Measurements from ENCODE around the gene CEP135. TPM values are rescaled to one million over a fixed set of nuclear protein-coding genes. Genes with fewer than 3 reads are reported as not detected.

CEP135 gene
- total RNA-seq, 1 experiment from 2014 or later, result 19.1 TPM

DNA sequence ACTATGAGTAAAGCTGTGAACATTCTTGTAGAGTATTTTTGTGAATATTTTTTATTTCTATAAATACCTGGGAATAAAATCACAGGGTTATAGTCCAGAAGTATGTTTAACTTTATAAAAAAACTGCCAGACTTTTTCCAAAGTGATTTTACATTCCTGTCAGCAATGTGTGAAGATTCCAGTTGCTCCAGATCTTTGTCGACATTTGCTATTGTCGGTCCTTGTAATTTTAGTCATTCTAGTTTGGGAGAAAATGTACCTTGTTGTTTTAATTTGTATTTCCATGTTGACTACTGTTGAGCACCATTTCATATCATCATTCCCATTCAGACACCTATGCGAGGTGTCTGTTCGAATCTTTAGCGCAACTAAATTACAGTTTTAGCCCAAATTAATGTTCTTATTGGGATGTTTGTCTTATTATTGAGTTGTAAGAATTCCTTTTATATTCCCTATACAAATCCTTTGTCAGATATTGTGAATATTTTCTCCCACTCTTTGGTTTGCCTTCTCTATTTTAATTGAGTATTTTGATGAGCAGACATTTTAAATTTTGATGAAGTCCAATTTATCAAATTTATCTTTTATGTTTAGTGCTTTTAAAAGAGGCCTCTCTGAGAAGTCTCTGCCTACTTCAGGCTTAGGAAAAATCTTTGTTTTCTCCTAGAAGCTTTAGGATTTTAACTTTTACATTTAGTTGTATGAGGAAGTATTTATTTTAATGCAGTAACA, 2.6 kb downstream of the CEP135 start:
- CTCF ChIA-PET, result no interaction called here
- peaks cover 33% of the 10 kb centered on the region for H3K79me2 ChIP-seq (ENCODE audit: low read length)
- no peak overlapping the region for H3K4me3 ChIP-seq (ENCODE audit: low read length)
- POLR2A ChIA-PET (ENCODE audit: unreplicated experiment), result no interaction called here
- H3K9me2 ChIP-seq (replicated peaks; ENCODE audit: low read length), result no peaks in the 10 kb centered on the region
- H2AFZ ChIP-seq (ENCODE audit: low read length), result no peak overlapping the region
- peaks cover 30% of the 10 kb centered on the region for H3K4me1 ChIP-seq (ENCODE audit: insufficient read depth, low read length)
- no peaks in the 10 kb centered on the region for H3K9me3 ChIP-seq (ENCODE audit: low read length)
- intact Hi-C loops (cut with micrococcal nuclease), result no loop called here
- H3K4me2 ChIP-seq (ENCODE audit: low read length), result peak overlapping the region; percentile 96; the same call in 1 of the 2 replicates
- H3F3A ChIP-seq (ENCODE audit: low read length, unreplicated experiment), result peaks cover 4% of the 10 kb centered on the region
- no peak overlapping the region for H3K27ac ChIP-seq (ENCODE audit: low read length)
- no peaks in the 10 kb centered on the region for H4K20me1 ChIP-seq (ENCODE audit: low read length)
- no peak overlapping the region for H3K9ac ChIP-seq (ENCODE audit: low read length)
- peaks cover 26% of the 10 kb centered on the region for H3K36me3 ChIP-seq (ENCODE audit: low read depth, low read length)
- no peaks in the 10 kb centered on the region for H3K27me3 ChIP-seq (ENCODE audit: low read length)
- no TSS peak for BruUV-seq (replicated peaks)
- ATAC-seq (no peak), DNase-seq (no peak)
- TF ChIP-seq, protein P1, sequence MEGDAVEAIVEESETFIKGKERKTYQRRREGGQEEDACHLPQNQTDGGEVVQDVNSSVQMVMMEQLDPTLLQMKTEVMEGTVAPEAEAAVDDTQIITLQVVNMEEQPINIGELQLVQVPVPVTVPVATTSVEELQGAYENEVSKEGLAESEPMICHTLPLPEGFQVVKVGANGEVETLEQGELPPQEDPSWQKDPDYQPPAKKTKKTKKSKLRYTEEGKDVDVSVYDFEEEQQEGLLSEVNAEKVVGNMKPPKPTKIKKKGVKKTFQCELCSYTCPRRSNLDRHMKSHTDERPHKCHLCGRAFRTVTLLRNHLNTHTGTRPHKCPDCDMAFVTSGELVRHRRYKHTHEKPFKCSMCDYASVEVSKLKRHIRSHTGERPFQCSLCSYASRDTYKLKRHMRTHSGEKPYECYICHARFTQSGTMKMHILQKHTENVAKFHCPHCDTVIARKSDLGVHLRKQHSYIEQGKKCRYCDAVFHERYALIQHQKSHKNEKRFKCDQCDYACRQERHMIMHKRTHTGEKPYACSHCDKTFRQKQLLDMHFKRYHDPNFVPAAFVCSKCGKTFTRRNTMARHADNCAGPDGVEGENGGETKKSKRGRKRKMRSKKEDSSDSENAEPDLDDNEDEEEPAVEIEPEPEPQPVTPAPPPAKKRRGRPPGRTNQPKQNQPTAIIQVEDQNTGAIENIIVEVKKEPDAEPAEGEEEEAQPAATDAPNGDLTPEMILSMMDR (conservative IDR thresholded peaks at IDR 0.05; ENCODE audit: low read depth, low read length), result no peak
- TF ChIP-seq EZH2phosphoT487 (IDR thresholded peaks at IDR 0.05; ENCODE audit: borderline replicate concordance, low read length) (no peak), EZH2 (IDR thresholded peaks at IDR 0.05; ENCODE audit: low read length, unreplicated experiment) (no peak)

DNA sequence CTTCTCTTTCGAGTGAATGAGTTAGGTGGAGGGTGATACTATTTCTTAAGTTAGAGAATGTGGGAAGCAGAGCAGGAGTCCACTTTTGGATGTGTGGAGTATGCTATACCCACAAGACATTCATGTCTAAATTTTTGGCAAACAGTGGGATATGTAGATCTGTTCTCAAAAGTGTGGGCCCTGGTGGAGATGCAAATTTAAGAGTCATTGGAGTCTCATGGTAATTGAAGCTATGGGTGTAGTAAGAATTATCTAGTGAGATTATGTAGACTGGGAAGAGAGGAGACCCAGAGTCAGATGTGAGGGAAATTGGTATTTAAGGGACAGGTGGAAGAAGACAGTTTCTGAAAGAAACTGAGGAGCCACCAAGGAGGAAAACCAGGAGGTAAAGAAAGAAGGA, 7.0 kb downstream of the CEP135 start:
- Histone ChIP-seq H3K79me2 (ENCODE audit: low read length) (peaks cover 18% of the 10 kb centered on the region), H3K4me2 (ENCODE audit: low read length) (no peak overlapping the region), H3K4me3 (ENCODE audit: low read length) (no peak overlapping the region), H3K36me3 (ENCODE audit: low read depth, low read length) (peaks cover 45% of the 10 kb centered on the region), H3K9ac (ENCODE audit: low read length) (no peak overlapping the region), H3K27me3 (ENCODE audit: low read length) (no peaks in the 10 kb centered on the region), H4K20me1 (ENCODE audit: low read length) (no peaks in the 10 kb centered on the region), H3K9me2 (replicated peaks; ENCODE audit: low read length) (no peaks in the 10 kb centered on the region), H3K27ac (ENCODE audit: low read length) (no peak overlapping the region), H3K4me1 (ENCODE audit: insufficient read depth, low read length) (peaks cover 7% of the 10 kb centered on the region), H2AFZ (ENCODE audit: low read length) (no peak overlapping the region), H3K9me3 (ENCODE audit: low read length) (no peaks in the 10 kb centered on the region), H3F3A (ENCODE audit: low read length, unreplicated experiment) (no peaks in the 10 kb centered on the region)
- ChIA-PET POLR2A (ENCODE audit: unreplicated experiment) (interaction anchor here (0.5 kb wide), 1 partner anchor 21 kb away, joined by 6 read pairs; no protein-coding TSS in a partner anchor), CTCF (interaction anchor here (1.4 kb wide), 1 partner anchor 8 kb away, joined by 4 read pairs; no protein-coding TSS in a partner anchor)
- DNase-seq (no peak), ATAC-seq (no peak)
- TF ChIP-seq, protein P1 (conservative IDR thresholded peaks at IDR 0.05; ENCODE audit: low read depth, low read length), result no peak
- TF ChIP-seq EZH2 (IDR thresholded peaks at IDR 0.05; ENCODE audit: low read length, unreplicated experiment) (no peak), EZH2phosphoT487 (IDR thresholded peaks at IDR 0.05; ENCODE audit: borderline replicate concordance, low read length) (no peak)
- intact Hi-C loops (cut with micrococcal nuclease), result no loop called here
- no TSS peak for BruUV-seq (replicated peaks)

DNA sequence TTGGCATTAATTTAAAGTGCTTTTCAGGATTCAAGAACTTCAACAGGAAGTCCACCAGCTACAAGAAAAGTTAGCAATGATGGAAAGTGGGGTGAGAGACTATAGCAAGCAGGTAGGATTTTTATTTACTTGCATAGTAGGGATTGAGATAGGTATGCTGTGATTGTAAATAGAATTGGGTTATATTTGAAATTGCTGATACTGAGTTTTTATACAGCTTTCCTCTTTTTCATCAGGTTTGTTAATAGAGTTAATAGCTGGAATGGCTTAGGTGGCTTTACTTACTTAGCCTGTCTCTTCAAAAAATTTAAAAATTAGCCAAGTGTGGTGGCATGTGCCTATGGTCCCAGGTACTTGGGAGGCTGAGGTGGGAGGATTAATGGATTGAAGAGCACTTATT, 10.9 kb downstream of the CEP135 start:
- no peak overlapping the region for H3K4me2 ChIP-seq (ENCODE audit: low read length)
- H3K27ac ChIP-seq (ENCODE audit: low read length), result no peak overlapping the region
- H3K36me3 ChIP-seq (ENCODE audit: low read depth, low read length), result peaks cover 35% of the 10 kb centered on the region
- H4K20me1 ChIP-seq (ENCODE audit: low read length), result no peaks in the 10 kb centered on the region
- no peak for TF ChIP-seq EZH2 (IDR thresholded peaks at IDR 0.05; ENCODE audit: low read length, unreplicated experiment)
- TF ChIP-seq, protein P1 (conservative IDR thresholded peaks at IDR 0.05; ENCODE audit: low read depth, low read length), result no peak
- TF ChIP-seq EZH2phosphoT487 (IDR thresholded peaks at IDR 0.05; ENCODE audit: borderline replicate concordance, low read length), result no peak
- H3K4me1 ChIP-seq (ENCODE audit: insufficient read depth, low read length), result no peaks in the 10 kb centered on the region
- H3K9ac ChIP-seq (ENCODE audit: low read length), result no peak overlapping the region
- ChIA-PET POLR2A (ENCODE audit: unreplicated experiment) (no interaction called here), CTCF (no interaction called here)
- no peaks in the 10 kb centered on the region for H3F3A ChIP-seq (ENCODE audit: low read length, unreplicated experiment)
- intact Hi-C loops (cut with micrococcal nuclease), result no loop called here
- H3K4me3 ChIP-seq (ENCODE audit: low read length), result no peak overlapping the region
- no peaks in the 10 kb centered on the region for H3K27me3 ChIP-seq (ENCODE audit: low read length)
- BruUV-seq (replicated peaks), result no TSS peak
- DNase-seq (no peak), ATAC-seq (no peak)
- H2AFZ ChIP-seq (ENCODE audit: low read length), result no peak overlapping the region
- H3K9me3 ChIP-seq (ENCODE audit: low read length), result no peaks in the 10 kb centered on the region
- no peaks in the 10 kb centered on the region for H3K9me2 ChIP-seq (replicated peaks; ENCODE audit: low read length)
- no peaks in the 10 kb centered on the region for H3K79me2 ChIP-seq (ENCODE audit: low read length)

Measured in PC-3 (cell line).